DMS 273 treated with DMSO at 0.1 percent for 48 hours (cell line): ENCODE results near the gene GADD45A.
A peak's percentile ranks its signal among the peaks of the same experiment; 100 is the strongest.

Experiments used
- DNase-seq: peaks from one replicate; lab custom pipeline; 2025; lab: John Stamatoyannopoulos, UW

GADD45A gene

DNA sequence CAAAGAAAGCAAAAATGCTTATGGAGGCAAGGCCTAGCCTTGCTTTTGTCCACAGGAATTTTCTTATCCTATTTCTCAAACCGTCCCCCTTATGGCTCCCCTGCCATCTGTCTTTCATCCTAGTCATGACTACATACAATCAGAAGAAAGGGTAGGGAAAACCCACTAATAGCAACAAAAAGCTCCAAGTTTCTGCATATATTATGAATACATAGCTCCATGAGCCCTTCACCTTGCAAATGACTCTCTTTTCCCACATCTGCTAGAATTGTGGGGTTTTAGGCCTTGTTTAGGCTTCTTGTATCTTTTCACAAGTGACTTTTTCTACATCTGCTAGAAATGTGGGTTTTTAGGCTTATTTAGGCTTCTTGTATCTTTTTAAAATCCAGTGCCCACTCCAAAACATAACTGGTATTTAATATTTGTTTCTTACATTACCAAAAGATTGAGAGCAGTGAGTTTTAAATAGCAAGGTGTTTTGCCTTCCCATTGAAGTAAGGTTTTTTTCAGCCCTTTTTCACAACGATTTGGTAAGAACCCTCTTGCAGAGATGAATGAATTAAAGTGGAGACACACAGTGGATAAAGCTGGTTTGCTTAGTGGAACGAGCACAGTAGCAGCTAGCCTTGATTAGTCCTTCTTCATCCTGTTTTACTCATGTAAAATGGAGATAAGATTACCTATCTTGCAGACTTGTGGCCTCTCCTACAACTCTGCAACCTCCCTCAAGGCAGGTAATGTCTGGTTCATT is 4.4 kb downstream of the GADD45A start:
- DNase-seq = no peak

DNA sequence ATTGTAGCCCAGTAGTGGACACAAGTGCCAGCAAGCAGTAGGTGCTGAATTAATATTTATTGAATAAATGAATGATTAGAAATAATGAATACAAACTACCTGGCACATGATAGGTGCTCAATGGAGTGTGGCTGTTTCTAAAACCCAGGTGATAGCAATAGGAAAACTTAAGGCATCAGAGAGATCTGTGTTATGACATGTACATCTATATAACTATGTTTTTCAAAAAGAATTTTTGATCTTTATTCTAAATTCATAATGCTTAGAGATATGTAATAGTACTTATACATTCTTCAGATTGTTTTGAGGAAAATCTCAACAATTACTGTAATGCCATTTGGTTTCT is 5.0 kb downstream of the GADD45A start:
- DNase-seq = no peak

DNA sequence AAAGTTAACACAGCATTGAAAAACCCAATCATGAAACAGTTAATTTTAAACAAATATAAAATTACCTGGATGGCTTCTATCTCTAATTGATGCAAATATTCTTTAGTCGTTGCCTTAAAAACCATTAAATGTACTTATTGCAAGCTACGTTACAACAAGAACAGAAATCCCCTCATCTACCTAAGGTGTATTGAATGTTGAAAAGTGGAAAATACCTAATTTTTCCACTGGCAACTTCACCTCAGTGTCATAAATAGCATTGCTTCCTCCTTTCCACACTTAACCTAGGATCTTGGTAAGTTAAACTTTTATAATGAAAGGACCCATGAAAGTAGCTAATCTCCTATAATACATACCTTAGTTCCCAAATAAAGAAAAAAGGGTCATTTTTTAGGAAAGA is 5.4 kb downstream of the GADD45A start:
- no peak for DNase-seq

DNA sequence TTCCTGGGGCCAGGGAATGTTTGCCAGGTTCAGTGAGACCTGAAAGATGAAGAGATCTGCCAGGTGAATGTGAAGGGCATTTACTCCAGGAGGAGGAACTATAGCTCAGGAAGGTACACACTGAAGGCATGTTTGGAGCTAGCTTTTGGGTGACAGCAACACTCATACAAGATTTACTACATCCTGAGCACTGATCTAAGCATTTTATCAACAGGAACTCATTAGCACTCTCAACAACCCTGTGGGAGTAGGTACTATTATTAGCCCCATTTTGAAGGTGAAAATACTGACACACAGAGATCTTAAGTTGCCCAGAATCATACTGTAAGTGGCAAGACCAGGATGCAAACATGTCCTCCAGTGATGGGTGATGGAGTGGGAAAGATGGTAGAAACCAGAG is 6.7 kb downstream of the GADD45A start:
- DNase-seq = no peak

DNA sequence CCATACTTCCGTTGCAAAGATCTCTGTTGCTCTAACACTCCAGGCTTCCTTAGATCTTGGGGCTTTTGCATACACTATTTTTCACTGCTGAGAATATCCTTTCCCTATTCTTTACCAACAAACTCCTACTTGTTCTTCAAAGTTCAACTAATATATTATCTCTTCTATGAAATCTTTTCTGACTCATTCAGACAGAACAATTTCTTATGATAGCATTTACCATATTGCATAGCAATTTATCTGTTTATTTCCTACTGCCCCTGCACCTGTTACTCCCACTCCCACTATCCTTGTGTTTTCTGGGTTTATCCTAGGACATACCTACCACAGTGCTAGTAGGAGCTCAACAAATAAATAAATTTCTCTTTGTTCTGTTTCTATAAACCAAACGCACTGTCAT is 11.0 kb downstream of the GADD45A start:
- no peak for DNase-seq

DNA sequence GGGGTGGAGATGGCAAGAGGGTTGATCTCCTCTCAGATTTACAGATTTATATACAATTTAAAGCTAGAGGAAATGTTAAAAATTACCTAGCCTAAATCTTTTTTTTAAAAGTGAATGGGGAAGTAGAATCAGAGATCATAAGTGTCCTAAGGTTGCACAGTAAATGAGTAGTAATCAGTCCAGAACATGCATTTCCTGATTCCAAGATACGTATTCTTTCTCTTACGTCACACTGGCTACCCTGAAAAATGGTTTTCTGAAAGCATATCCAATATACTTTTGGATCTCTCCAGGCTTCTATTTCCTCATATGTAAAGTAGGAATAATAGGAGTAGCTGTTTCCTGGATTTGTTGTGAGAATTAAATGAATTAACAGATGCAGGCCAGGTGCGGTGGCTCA is 11.7 kb downstream of the GADD45A start:
- DNase-seq = no peak

DNA sequence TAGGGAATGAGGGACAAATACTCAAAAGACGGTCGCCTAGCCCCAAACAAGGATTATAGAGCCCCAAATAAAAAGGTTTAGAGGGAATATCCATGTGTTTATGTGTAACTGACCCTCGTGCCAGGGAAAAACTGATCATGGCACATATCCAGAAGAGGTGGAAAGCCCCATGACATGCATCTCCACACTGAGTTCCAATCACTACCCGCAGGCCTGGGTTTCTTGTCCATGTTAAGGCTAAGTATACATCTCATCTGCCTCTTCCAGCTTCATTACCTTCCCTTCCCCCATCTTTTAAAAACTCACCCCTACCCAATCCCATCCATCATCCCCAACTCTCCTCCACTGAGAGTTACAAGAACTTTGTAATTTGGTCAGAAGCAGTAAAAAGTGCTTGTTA is 15.2 kb downstream of the GADD45A start:
- no peak for DNase-seq

DNA sequence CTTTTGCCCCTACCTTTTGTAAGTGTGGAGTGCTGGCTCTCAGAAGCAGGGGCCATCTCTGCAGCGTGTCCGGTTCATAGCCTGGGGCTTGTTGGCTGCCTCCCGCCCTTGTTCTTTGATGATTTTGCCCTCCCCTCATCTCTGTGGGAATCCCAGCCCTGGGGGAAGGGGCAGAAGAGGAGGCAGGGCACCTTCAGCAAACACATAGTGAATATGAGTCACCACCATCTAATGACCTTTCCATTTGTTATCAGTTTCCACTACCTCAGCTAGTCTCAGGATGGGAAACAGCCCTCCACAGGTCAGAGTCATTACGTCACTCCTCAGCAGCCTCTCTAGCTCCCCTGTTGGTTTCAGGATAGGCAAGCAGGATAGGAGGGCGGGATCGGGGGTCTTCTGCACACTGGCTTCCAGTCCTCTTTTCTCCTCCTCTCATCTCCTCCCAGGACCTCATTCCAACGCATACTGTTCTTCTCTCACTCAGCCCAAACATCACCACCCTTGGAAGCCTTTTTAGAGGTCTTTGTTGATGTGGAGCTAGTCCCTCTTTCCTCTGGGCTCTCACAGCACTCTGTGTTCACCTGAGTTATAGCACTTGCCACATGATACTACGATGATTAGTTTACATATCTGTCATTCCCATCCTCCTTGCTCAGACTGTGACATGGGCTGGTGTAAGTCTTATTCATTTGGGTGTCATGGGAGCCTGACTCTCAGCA is 15.8 kb downstream of the GADD45A start:
- no peak for DNase-seq

DNA sequence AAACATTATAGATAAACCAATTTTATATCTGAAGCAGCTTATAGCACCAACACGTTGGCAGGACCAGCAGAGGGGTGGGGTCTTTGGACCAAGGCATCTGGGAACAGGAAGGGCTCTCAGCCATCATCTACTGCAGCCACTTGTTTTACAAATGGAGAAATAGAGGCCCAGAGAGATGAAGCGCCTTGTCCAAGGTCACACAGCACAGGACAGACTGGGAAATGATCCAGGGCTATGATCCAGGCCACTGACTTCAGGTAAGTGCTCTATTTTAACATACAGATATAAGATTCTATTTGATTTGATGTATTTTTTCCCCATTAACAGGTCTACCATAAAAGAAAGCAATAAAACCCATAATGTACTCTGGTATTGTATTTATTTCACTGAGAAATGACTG is 16.9 kb downstream of the GADD45A start:
- DNase-seq = no peak

DNA sequence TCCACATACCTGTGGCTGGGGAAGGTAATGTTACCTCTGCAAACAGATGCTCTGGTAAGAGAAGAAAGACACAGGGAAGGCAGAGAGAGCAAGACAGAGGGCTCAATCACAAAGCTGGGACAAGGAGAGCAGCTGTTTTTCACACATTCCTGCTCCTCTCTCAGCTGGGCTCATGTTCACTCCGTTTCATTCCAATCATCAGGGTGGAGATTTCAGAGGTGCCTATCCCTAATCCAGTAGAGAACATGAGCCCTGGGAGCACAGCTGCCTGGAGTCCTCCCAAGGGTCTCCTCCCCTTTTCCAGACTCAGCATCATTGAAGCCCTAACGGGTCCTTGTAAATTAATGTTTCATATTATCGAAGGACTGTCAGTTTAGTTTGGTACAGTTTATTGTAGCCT is 19.4 kb downstream of the GADD45A start:
- DNase-seq = no peak

DNA sequence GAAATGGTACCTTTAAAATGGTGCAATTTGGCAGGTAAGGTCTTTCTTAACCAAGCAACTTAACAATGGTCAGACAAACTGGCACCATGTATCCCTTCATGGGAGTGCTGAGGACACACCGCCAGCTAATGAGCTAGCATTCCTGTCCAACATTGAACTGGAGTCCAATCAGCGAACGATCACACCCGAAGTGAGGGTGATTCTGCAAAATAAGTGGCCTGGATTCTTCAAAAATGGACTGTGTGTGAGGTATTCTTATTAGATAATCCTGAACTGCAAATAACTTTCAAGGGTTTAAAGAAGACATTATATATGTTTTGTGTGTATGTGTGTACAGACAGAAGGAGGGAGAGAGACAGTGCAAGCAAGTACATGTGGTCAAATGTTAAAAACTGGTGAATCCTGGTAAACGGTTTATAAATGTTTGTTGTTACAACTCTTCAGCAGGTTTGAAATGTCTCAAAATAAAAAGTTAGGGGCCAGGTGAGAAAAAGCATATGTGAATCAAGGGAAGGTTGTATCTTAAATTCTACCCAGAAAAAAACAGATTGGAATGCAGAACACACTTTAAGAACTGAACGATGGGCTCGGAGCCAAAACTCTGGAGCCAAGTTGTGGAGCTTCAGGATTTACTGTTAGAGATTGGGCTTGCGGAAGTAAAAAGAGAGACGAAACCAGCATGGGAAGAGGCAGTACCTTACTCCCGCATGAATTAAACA is 20.9 kb downstream of the GADD45A start:
- DNase-seq = no peak

DNA sequence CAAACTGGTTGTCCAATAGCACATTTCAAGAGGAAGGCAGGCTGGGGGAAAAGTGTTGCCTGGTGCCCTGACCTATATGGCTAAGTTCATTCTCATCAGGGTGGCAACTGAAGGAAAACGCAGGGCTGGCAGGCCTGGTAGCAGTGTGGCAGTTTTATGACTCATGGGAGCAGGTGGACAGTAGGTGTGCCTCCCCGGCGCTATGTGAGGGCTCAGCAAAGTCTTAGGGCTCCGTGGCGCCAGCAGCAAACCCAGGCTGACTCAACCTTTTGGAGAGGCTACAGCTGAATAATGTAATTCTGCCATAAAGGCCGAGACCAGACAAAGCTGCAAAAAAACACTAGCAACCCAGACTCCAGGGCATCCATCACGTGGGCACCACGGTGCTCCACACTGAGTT is 23.6 kb downstream of the GADD45A start:
- DNase-seq = no peak

DNA sequence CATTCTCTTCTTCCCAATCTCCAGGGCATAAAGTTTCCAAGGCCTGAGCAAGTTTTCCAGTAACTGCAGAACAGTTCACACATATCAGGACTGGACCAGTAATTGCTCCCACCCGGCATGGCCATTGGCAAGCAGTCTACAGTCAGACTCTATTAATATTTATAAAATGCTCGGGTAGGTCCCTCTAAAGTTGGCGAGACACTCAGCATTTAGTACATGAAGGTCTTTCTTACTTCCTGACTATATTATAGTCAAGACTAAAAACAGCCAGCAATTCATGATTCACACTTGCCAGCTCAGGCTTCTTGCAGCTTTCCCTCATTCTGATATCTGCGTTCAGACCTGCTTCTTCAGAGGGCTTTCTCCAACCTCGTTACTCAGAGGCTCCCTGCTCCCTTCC is 25.4 kb downstream of the GADD45A start:
- DNase-seq = no peak

DNA sequence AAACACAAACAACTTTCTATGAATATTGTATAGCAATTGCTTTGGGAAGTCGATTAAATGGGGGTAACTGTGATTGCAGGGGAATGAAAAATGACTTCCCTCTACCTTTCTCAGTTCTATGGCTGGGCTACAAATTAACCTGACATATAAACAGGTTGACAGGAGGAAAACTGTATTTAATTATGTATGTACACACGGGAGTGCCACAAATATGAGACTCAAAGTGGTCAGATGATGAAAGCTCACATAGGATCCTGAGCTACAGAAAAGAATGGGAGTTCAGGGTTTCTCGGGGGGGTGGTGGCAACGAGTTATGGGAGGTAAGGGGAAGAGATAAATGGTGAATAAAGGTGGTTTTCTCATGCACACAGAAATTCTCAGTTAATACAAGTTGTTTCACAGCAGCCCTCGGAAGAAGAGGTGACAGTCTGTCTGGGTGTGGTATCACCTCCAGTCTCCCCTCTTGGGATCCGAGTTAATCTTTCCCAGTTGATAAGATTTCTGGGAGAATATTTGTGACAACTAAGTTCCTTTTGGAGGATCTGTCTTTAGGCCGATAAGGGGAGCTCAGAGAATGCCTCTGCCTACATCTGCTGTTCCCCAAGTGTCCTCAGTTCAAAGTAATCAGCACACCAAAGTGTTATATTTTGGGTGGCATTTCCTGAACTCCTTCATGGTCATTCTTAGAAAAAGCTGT is 26.3 kb downstream of the GADD45A start:
- no peak for DNase-seq

DNA sequence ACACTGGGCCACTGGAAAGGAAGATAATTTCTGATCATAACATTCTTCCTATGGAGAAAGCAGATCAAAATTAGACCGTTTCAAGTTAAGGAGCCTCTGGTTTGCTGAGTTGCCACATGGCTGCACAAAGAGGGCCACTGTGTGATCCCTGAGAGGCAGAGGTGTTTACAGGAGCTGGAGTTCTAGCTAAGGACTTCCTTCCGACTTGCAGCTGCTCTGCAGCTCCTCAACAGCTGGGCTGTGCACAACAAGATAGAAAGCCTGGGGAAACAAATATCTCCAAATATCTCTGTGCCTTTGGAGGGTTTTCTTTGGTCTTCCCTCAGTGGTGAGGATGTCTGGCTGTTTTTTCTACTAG is 26.8 kb downstream of the GADD45A start:
- no peak for DNase-seq

DNA sequence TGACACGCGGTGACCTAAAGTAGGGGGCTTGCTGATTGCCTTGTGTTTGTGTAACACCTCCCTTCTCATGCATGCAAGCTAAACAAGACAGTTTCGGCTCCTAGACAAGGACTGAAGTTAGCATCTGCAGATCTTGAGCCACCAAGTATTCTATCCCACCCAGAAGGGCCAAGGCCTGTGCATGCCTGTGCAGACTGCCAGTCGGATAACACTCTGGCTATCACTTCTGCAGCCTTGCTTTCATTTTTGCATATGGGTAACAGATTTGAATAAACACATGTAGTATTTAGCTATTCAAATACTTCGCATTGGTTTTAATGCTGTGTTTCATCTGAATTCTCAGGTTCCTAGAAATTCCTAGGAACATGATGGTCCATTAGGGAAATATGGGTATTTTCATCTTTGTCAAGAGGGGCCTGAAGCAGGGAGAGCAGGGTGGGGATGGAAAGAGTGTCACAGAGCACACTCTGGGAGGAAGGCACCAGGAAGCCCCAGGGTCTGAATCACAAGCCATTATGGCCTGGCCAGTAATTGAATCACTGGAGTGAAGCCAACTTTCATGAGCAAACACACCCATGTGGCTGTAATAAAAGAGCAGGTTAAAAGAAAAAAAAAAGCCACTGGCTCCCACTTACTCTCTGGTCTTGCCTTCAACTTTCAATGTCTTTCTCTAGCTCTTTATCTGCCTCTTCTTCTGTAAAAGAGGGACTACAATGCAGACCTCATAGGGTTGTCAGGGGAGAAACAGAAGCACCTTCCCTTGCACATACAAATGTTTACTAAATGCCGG is 28.3 kb downstream of the GADD45A start:
- peak; percentile 61 for DNase-seq

DNA sequence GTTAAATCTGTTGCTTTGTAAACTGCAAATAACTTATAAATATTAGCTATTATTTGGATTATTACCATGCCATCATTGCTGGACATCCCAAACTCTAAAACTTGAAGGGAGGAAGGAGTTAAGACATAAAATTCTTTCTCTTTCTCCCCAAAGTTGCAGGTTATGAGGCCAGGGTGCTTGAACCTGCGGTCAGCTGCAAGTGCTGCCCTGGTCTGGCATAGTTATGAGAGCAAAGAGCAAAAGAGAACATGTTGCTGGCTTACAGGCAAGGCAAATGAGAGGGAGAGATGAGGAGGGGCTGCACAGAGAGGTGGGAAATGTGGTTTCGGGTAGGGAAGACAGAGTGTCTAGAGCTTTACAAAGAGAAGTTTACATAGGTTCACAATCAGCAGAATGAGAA is 30.8 kb downstream of the GADD45A start:
- DNase-seq = no peak

DNA sequence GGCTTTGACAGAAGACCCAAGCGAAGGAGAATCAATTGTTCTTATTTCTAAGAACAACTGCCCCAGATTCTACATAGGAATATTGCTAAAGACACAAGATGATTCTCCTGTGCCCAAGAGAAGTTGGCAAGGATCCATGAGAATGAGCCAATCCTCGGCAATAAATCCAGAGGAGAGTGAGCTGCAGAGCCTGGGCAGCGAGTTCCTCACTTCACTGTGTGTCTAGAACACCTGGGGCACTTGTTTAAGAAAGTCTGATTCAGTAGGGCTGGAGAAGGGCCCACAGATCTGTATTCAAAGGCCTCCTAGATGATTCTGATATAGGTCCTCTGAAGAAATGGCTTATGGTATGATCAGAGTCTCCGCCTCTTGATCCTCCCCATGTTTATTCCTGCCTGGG is 31.8 kb downstream of the GADD45A start:
- no peak for DNase-seq

DNA sequence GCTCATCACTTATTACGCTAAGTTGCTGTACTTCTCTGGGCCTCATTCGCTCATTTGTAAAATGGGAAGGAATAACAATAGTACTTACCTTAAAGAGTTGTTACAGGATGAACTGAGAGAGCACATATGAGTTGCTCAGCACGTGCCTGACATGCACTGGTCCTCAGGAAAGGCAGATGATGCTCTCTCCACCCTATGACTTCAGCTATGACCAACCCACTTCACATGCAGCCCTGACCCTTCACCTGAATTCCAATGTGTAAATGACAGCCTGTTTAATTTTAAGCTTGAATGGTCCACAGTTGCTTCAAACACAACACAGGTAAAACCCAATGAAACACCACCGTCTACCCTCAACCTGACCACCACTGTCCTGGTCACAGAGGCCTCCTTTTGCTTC is 32.9 kb downstream of the GADD45A start:
- DNase-seq = no peak

DNA sequence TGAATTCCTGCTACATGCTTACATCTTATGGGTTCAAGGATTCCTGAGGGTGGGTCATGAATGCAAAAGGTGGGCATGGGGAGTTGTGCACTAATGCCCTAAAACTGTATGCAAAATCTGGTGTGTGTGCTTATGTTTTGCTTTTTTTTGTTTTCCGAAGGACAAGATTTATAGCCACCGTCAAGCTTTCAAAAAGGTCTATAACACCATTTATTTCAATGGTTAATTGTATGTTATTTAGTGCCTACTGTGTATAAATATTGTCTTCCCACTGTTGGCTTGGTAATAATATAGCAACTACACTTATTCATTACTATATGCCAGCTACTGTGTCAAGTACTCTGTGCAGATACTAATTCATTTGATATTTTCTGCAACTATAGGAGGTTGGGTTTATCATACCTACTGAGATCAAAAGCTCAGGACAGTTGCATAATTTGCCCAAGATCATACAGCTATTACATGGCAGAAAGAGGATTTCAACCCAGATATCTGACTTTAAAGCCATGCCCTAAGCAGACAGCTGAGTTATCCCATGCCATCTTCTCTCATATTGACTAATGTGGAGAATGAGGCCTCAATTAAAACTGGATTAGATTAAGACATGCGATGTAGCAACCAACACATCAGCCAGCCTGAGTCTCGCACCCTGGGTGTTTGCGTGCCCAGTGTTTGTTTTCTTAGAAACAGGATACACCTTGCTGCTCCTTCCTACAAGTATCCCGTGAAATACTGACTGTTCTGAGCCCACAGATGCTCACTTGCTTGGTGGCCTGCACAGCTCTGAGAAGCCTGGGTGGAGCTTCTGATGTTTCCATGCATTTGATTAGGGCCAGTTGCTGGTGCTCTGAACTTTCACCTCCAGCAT is 34.6 kb downstream of the GADD45A start:
- no peak for DNase-seq

DNA sequence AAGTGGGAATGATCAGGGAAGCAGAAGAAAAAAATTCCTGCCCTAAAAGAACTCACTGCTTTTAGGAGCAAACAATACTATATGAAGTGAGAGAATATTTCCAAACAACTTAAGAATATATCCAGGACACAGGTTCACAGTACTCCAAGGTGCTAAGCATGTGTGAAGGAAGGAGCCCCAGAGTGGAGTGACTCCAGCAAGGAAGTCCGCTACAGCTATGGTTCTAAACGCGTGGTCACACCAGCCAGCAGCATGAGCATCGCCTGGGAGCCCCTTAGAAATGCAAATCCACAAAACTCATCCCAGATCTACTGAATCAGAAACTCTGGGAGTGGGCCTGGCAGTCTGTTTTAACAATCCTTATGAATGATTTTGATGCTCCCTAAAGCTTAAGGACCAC is 36.1 kb downstream of the GADD45A start:
- DNase-seq = no peak
